Measurements from ENCODE around the gene SPINDOC.

Gene SPINDOC, protein sequence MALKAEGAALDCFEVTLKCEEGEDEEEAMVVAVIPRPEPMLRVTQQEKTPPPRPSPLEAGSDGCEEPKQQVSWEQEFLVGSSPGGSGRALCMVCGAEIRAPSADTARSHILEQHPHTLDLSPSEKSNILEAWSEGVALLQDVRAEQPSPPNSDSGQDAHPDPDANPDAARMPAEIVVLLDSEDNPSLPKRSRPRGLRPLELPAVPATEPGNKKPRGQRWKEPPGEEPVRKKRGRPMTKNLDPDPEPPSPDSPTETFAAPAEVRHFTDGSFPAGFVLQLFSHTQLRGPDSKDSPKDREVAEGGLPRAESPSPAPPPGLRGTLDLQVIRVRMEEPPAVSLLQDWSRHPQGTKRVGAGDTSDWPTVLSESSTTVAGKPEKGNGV

DNA sequence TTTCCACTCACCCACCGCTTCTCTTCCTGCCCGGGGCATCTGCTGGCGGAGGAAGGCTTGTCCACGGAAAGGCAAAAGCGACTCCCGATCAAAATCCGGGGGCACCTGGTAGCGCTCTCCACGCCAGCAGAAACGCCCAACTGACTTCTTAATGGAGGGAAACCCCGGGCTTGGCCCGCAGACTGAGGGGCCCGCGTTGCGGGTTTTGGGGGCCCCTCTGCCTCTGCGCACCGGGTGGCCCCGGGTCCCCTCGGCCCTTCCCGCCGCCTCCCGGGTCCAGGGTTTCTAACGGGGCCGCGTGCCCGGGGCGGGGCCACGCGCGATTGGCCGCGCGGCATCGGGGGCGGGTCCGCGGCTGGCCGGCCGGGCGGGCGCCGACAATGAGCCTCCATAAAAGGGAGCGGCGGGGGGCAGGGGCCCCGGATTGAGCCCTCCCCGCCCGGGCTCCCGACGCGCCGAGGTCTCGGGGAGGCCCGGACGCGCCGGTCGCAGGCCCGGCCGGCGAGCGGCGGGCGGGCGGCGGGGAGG, at the start of gene SPINDOC:
Gene SPINDOC, plus strand, starts transcription at position 422 of the 528 bp plus-strand sequence. CDS start 231 bp downstream, outside the sequence.
- CTCF ChIA-PET = no interaction called here
- peaks cover 33% of the 10 kb centered on the region for H3K4me1 Mint-ChIP-seq
- DNase-seq = peak; percentile 82
- peaks cover 13% of the 10 kb centered on the region for H3K27me3 Mint-ChIP-seq
- peak within 1 kb of the TSS; percentile 50 for H3K27ac Mint-ChIP-seq
- H3K36me3 Mint-ChIP-seq = peaks cover 17% of the 10 kb centered on the region
- no peaks in the 10 kb centered on the region for H3K9me3 Mint-ChIP-seq
- H3K4me3 Mint-ChIP-seq = peak within 1 kb of the TSS; percentile 81

DNA sequence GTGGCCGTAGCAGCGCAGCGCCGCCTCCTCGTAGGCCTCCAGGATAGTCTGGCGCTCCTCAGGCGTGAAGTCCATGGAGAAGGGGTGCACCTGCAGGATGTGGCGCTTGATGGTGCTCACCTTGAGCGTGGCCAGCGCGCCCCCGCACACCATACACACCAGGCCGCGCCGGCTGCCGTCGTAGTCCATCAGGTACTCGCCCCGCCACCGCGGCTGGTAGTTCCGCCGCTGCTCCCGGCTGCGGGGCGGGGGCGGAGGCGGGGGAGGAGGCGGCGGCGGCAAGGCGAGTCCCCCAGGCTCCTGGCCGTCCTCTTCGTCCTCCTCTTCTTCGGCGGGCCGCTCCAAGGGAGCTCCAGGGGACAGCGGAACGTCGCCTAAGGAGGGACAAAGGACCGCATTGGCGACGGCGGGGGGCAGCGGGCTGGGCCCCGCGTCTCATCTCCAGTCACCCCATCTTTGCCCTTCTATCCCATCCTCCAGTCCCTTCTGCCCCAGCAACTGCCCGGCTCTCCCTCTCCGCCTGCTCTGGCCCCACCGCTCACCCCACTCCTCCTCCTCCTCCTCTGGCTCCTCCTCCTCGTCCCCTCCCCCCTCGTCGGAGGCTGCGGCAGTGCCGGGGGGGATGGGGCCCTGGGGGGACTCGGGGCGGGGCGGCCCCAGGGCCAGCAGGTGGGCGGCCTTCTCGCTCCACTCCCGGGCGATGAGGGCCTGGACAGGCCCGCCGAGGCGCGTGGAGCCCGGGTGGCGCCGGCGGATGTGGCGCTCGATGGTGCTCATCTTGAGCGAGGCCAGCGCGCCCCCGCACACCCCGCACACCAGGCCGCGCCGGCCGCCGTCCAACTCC, 49.5 kb upstream of the SPINDOC start:
- Mint-ChIP-seq H3K36me3 (no peaks in the 10 kb centered on the region), H3K27ac (no peak overlapping the region), H3K27me3 (peaks cover 9% of the 10 kb centered on the region), H3K9me3 (no peaks in the 10 kb centered on the region), H3K4me1 (peaks cover 9% of the 10 kb centered on the region), H3K4me3 (no peak overlapping the region)
- CTCF ChIA-PET = no interaction called here
- DNase-seq = no peak

DNA sequence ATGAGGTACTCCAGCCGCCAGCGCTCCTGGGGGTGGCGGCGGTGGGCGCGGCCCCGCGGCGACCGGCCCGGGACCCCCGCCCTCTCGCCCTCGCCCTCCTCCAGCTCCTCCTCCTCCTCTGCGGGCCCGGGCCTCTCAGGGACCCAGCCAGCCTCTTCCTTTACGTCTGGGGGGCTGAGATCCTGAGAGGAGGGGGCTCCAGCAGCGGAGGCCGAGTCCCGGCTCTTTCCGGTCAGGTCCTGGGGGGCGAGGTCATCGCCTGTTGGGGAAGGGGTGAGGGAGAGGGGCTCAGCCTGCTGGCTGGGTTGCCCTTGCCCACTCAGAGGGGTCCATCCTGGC, 48.9 kb upstream of the SPINDOC start:
- CTCF ChIA-PET = no interaction called here
- Mint-ChIP-seq H3K9me3 (no peaks in the 10 kb centered on the region), H3K27me3 (peaks cover 11% of the 10 kb centered on the region), H3K27ac (no peak overlapping the region), H3K4me3 (no peak overlapping the region), H3K36me3 (no peaks in the 10 kb centered on the region), H3K4me1 (peaks cover 9% of the 10 kb centered on the region)
- DNase-seq = no peak

DNA sequence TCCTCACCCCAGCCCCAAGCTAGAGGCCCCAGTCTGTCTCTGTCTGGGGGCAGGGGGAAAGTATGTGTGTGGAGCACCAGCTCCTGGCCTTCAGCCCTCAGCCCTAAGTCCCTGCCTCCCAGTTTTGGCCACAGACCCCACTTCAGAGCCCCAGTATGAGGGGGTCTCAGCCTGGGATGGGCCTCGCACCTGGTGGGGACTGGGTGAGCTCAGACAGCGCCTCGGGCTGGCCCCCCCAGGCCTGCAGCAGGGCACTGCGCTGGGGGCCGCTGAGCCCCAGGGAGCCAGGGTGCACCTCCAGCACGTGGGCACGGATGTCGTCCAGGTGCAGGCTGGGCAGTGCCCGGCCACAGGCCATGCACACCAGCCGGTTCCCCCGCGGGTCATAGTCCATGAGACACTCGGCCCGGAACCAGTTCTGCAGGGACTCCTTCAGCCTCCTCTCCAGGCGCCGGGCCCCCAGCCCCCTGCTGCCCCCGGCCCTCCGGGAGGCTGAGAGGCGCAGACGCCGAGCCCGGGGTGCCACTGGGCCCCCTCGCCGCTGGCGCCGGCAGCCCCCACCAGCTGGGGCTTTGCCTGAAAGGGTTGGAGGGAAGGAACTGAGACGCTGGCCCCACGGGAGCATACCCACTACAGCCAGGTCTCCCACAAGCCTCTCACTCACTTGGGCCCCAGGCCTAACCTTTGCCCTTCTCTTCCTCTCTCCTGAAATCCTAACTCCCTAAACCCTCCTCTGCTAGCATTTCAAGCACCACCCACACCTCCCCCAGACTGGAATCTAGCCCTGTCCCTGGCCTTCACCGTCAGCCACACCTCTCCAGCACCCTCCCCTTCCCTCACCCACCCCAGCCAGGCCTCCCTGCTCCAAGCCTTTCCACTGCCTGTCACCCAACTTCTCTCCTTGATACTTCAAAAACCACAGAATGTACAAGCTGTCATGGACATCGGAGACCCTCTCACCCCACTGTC, 48.3 kb upstream of the SPINDOC start:
- CTCF ChIA-PET = interaction anchor here (1.4 kb wide), 1 partner anchor 181 kb away, joined by 3 read pairs; no protein-coding TSS in a partner anchor
- no peak overlapping the region for H3K27ac Mint-ChIP-seq
- no peak overlapping the region for H3K4me3 Mint-ChIP-seq

DNA sequence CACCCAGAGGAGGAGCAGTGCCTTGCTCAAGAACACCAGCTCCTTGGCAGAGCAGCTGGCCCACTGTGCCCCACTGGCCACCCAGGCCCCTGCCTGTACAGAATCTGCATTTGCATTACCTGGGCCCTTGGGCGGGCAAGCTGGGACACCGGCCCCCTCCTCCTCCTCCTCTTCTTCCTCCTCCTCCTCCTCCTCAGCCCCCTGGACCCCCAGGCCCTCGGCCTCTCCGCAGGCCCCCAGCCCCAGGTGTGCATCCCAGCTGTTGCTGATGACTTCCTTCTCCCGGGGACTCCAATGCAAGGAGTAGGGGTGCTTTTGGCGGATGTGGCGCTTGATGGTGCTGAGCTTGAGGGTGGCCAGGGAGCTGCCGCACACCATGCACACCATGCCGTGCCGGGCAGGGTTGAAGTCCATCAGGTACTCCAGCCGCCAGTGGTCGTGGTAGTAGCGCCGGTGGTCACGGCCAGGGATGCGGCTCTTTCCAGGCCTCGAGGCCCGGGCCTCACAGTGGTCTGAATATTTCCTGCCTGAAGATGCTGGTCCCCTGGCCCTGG, 47.5 kb upstream of the SPINDOC start:
- Mint-ChIP-seq H3K4me1 (peaks cover 15% of the 10 kb centered on the region), H3K4me3 (no peak overlapping the region), H3K9me3 (no peaks in the 10 kb centered on the region), H3K27me3 (peaks cover 25% of the 10 kb centered on the region), H3K36me3 (no peaks in the 10 kb centered on the region), H3K27ac (no peak overlapping the region)
- no peak for DNase-seq
- CTCF ChIA-PET = interaction anchor here (0.9 to 1.4 kb wide), 2 partner anchors 130 to 180 kb away, joined by 3 read pairs; no protein-coding TSS in a partner anchor

More for the DNA sequence above, 48.3 kb upstream of the SPINDOC start:
- Mint-ChIP-seq H3K36me3 (no peaks in the 10 kb centered on the region), H3K4me1 (peaks cover 11% of the 10 kb centered on the region), H3K27me3 (peaks cover 17% of the 10 kb centered on the region), H3K9me3 (no peaks in the 10 kb centered on the region)
- no peak for DNase-seq

DNA sequence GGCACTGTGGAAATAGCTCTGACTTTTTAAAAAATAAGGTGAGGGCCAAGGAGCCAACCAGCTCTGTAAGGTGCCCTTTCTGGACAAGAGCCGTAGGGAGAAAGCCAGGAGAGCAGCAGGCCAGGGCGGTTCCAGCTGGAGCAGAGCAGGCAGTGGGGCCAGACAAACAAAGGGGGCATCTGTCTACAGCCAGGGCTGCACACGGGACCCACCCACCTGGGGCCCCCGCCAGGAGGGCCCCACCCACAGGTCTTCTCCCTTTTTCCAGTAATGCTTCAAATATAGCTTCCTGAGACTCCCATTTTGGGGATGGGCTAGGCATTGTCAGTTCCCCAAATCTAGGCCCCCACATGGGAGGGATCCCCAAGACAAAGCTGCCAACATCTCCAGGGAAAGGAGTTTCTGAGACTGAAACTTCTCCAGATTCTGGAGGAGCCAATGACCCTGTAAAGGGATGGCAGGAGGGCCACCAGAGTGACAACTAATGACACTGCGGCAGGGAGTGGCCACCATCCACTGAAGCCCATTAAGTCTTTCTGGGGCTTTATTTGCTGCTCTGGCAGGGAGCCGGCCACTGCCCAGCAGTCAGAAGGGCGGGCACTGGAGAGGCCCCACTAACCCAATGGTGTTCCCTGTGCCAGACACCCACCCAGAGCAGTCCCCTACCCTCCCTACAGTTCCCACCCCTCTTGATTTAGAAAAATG, 46.6 kb upstream of the SPINDOC start:
- CTCF ChIA-PET = interaction anchor here (0.9 to 2.4 kb wide), 7 partner anchors 131 to 381 kb away, joined by 3 to 22 read pairs (median 4); no protein-coding TSS in a partner anchor
- peaks cover 35% of the 10 kb centered on the region for H3K27me3 Mint-ChIP-seq
- H3K27ac Mint-ChIP-seq = no peak overlapping the region
- peak overlapping the region; percentile 89 for H3K4me3 Mint-ChIP-seq
- no peak for DNase-seq
- no peaks in the 10 kb centered on the region for H3K36me3 Mint-ChIP-seq
- peaks cover 15% of the 10 kb centered on the region for H3K4me1 Mint-ChIP-seq
- no peaks in the 10 kb centered on the region for H3K9me3 Mint-ChIP-seq

DNA sequence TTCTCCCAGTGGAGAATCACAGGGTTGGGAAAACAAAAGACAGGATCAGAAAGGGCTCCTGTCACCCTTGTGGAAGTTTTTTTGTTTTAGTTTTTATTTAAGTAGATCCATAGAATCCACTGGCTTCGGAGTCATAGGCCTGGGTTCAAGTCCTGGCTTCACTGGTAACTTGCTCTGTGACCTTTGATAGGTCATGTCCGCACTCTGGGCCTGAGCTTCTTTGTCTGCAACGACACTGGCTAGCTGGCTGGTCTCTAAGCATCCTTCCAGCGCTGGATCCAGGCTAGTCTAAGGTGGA, 46.0 kb upstream of the SPINDOC start:
- H3K36me3 Mint-ChIP-seq = no peaks in the 10 kb centered on the region
- H3K27me3 Mint-ChIP-seq = peaks cover 40% of the 10 kb centered on the region
- no peak for DNase-seq
- H3K27ac Mint-ChIP-seq = peak overlapping the region; percentile 55
- peak overlapping the region; percentile 89 for H3K4me3 Mint-ChIP-seq
- no peaks in the 10 kb centered on the region for H3K9me3 Mint-ChIP-seq
- H3K4me1 Mint-ChIP-seq = peaks cover 15% of the 10 kb centered on the region
- CTCF ChIA-PET = interaction anchor here (0.8 to 2.4 kb wide), 8 partner anchors 70 to 392 kb away, joined by 3 to 22 read pairs (median 4); no protein-coding TSS in a partner anchor

DNA sequence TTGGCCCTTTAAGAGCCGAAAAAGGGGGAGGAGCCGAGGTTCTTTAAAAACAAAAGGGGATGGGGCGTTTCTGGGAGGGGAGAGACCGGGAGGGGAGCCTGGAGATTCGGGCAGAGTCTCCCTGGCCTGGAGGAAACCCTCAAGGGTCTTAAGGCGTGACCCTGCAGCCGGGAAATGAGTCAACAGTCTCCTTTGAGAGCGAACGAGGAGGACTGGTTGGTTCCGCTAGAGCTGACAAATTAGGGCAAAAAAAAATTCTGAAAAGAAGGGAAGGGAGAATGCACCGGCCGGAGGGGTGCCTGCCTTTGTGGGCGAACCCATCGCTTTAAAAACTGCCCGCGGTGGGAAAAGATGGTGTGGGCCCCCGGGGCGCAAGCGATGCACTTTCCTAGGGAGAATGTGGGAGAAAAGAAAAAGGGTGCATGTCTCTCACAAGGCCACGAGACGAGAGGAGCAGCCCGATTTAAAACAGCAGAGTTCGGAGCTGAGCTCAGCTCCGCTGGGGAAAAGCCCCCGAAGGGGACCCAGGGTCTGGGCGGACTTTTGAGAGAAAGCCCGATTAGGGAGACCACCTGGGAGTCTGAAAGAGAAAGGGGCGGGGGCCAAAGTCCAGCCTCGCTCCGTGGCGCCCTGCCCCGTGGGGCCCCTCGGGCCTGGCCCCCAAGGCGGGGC, 45.6 kb upstream of the SPINDOC start:
- peak overlapping the region; percentile 55 for H3K27ac Mint-ChIP-seq
- H3K4me1 Mint-ChIP-seq = peaks cover 15% of the 10 kb centered on the region
- peak; percentile 71 for DNase-seq
- H3K4me3 Mint-ChIP-seq = peak overlapping the region; percentile 89
- peaks cover 45% of the 10 kb centered on the region for H3K27me3 Mint-ChIP-seq
- CTCF ChIA-PET = interaction anchor here (0.6 to 2.4 kb wide), 12 partner anchors 61 to 825 kb away, joined by 3 to 22 read pairs (median 4); no protein-coding TSS in a partner anchor
- no peaks in the 10 kb centered on the region for H3K9me3 Mint-ChIP-seq
- no peaks in the 10 kb centered on the region for H3K36me3 Mint-ChIP-seq

DNA sequence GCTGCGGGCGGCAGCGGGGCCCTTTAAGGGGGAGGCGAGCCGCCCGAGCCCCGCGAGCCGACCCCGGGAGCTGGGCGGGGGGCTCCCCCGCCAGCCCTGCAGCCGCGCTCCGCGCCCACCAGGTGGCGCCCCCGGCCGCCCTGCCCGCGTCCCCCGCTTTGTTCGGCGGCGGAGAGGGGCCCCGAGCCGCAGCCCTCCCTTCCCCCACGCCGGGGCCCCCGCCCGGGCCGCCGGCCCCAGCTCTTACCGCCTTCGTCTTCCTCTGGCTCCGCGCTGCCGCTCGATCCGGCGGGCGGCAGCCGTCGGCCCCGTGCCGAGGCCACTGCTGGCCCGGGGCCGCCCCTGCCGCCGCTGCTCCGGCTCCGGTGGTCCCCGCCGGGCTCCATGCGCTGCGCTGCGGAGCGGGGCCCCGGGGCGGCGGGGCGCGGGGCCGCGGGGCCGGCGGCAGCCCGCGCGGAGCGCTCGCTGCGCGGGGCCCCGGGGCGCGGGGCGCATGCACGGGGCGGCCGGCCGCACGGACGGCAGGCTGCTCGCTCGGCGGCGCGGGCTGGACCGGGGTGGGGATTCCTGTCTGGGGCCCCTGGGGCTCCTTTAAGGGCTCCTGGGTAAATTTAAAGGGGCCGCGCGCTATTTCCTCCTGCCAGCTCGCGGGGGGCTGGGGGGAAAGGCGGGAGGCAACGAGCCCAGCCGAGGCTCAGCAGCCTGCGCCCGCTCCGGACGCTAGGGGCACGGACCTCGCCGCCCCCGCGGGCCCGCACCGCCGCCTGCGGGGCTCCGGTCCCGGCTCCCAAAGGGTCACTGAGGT, 44.8 kb upstream of the SPINDOC start, which contains the start of gene ZFTA:
Gene ZFTA, minus strand, starts transcription at position 539 of the 805 bp plus-strand sequence. Its CDS starts 153 bp downstream, at position 386.
- peak; percentile 68 for DNase-seq
- Mint-ChIP-seq H3K27me3 (peaks cover 51% of the 10 kb centered on the region), H3K4me1 (peaks cover 15% of the 10 kb centered on the region), H3K27ac (peak within 1 kb of the TSS; percentile 55), H3K36me3 (no peaks in the 10 kb centered on the region), H3K9me3 (no peaks in the 10 kb centered on the region), H3K4me3 (peak within 1 kb of the TSS; percentile 89)
- CTCF ChIA-PET = interaction anchor here (0.6 to 2.4 kb wide), 10 partner anchors 61 to 826 kb away, joined by 4 to 22 read pairs (median 4); no protein-coding TSS in a partner anchor

DNA sequence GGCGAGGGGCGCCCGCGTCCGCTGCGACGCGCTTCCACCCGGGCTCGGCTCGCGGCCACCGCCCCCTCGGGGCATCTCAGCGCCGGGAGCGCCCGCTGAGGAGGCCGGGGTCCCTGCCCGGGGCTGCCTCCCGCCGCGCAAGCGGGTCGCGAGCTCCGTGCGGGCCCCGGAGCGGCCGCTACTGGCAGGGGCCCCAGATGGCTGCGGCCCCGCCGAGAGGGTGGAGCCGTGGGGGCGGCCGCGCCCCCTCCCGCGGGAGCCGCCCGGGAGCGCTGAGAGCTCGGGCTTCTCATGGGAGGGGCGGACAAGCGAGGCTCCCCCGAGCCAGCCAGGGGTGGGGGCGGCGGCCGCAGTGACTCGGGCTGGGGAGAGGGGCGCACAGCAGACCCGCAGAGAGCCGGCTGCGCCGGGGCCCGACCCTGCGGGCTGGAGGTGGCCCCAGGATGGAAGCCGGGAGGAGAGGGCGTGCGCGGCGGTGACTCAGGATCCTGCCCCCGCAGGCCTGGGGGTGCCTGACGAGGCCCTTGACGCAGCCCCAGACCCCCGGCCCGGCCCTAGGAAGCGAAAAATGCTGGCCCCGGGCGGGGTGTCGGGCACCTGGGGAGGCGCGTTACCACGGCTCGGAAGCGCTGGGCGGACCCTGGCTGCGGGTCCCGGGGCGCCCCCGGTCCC, 44.1 kb upstream of the SPINDOC start:
- peak overlapping the region; percentile 45 for H3K4me3 Mint-ChIP-seq
- peak; percentile 51 for DNase-seq
- no peaks in the 10 kb centered on the region for H3K9me3 Mint-ChIP-seq
- H3K36me3 Mint-ChIP-seq = no peaks in the 10 kb centered on the region
- H3K27ac Mint-ChIP-seq = no peak overlapping the region
- H3K27me3 Mint-ChIP-seq = peaks cover 58% of the 10 kb centered on the region
- peaks cover 15% of the 10 kb centered on the region for H3K4me1 Mint-ChIP-seq
- CTCF ChIA-PET = interaction anchor here (1.5 to 2.4 kb wide), 4 partner anchors 68 to 231 kb away, joined by 4 to 22 read pairs (median 7); no protein-coding TSS in a partner anchor
